ENCODE measurements around the gene SPATA13. TPM values are rescaled to one million over a fixed set of nuclear protein-coding genes. Genes with fewer than 3 reads are reported as not detected.

The SPATA13 gene
- total RNA-seq, 1 experiment from 2014 or later: 14.1 TPM

GRCh38 chr13:24226762-24227161 is 66.2 kb downstream of the SPATA13 start:
- H3K27me3 ChIP-seq (ENCODE audit: insufficient read depth, low read length): no peaks in the 10 kb centered on the region
- H3K27ac ChIP-seq (ENCODE audit: insufficient read length, low read depth, low read length): no peak overlapping the region
- no CpG with 5 or more reads among the region's 3 CpGs for WGBS (ENCODE audit: extremely low coverage, insufficient read length, low lambda C conversion rate)
- no peak overlapping the region for H3K14ac ChIP-seq (ENCODE audit: insufficient read depth, low read length)
- no peak overlapping the region for H2BK5ac ChIP-seq (ENCODE audit: insufficient read length, low read length)
- no peak for DNase-seq
- no peak overlapping the region for H3K9ac ChIP-seq (ENCODE audit: extremely low read depth, insufficient read length, low read length)
- Mint-ChIP-seq H3K27me3 (ENCODE audit: low read depth) (no peaks in the 10 kb centered on the region), H3K9me3 (no peaks in the 10 kb centered on the region), H3K27ac (no peak overlapping the region; a peak in 1 of 7 replicates), H3K4me1 (peaks cover 18 to 25% of the 10 kb centered on the region in 2 experiments), H3K36me3 (ENCODE audit: insufficient read depth in 1 of 3, low read depth in 3 of 3) (no peaks in the 10 kb centered on the region; a peak in 1 of 7 replicates), H3K4me3 (no peak overlapping the region)
- no peaks in the 10 kb centered on the region for H3K79me1 ChIP-seq (ENCODE audit: insufficient read depth, low read depth, low read length, poor library complexity, severe bottlenecking)
- H3K56ac ChIP-seq (ENCODE audit: insufficient read length, low read depth, low read length): no peak overlapping the region
- H2AK5ac ChIP-seq (ENCODE audit: insufficient read length, low read length): no peak overlapping the region
- no peak overlapping the region for H2BK20ac ChIP-seq (ENCODE audit: low read depth, low read length, poor library complexity, severe bottlenecking)
- no peak overlapping the region for H3K4me2 ChIP-seq (ENCODE audit: insufficient read depth, insufficient read length, low read length)
- no peak overlapping the region for H4K8ac ChIP-seq (replicated peaks; ENCODE audit: insufficient read length, low read depth, low read length)
- no peak for TF ChIP-seq CTCF (conservative IDR thresholded peaks at IDR 0.05)
- H3K4me1 ChIP-seq (ENCODE audit: insufficient read depth, low read length): no peaks in the 10 kb centered on the region
- no peak overlapping the region for H2BK12ac ChIP-seq (ENCODE audit: insufficient read length, low read depth, low read length)
- H3T11ph ChIP-seq (ENCODE audit: low read length): no peak overlapping the region
- no peak overlapping the region for H2BK15ac ChIP-seq (ENCODE audit: low read depth, low read length)
- no peak overlapping the region for H4K5ac ChIP-seq (ENCODE audit: insufficient read length, low read depth, low read length)
- H2AFZ ChIP-seq (ENCODE audit: low read length): no peak overlapping the region
- H3K23me2 ChIP-seq (ENCODE audit: insufficient read length, low read depth, low read length, poor library complexity, severe bottlenecking): no peaks in the 10 kb centered on the region
- no peak overlapping the region for H3K23ac ChIP-seq (ENCODE audit: insufficient read length, low read depth, low read length)
- H3K4ac ChIP-seq (ENCODE audit: low read depth, low read length): no peak overlapping the region
- no peak overlapping the region for H2BK120ac ChIP-seq (ENCODE audit: low read depth, low read length, poor library complexity, severe bottlenecking)
- H3K9me3 ChIP-seq (ENCODE audit: control insufficient read depth, low read depth, low read length): no peaks in the 10 kb centered on the region
- H3K79me2 ChIP-seq (ENCODE audit: insufficient read depth, low read length): no peaks in the 10 kb centered on the region; the same call in 1 of the 2 replicates
- no peak overlapping the region for H3K18ac ChIP-seq (ENCODE audit: insufficient read length, low read depth, low read length)
- no peak overlapping the region for H4K91ac ChIP-seq (ENCODE audit: insufficient read length, low read depth, low read length)
- H4K20me1 ChIP-seq (ENCODE audit: control insufficient read depth, insufficient read depth, insufficient read length): peaks cover 2% of the 10 kb centered on the region

All from H9 (cell line).